IPS-20b (cell line): ENCODE data around the gene PRDM5.
A peak's percentile ranks its signal among the peaks of the same experiment; 100 is the strongest.
"Not testable (repeated sequence)": the region's sequence is repeated elsewhere in the genome, so short reads cannot be mapped to it uniquely, and the experiment has no call there.

Source experiments
- H3K27ac ChIP-seq: one replicate; pipeline ENCODE4 v1.5.1; 2013; ENCODE audit warnings: low read length
- H3K27me3 ChIP-seq: 2 replicates; pipeline ENCODE4 v1.6.1; 2013; ENCODE audit warnings: mild to moderate bottlenecking, low read length, inconsistent platforms; ENCODE audit not compliant: insufficient read depth
- H3K36me3 ChIP-seq: 2 replicates; pipeline ENCODE4 v1.6.1; 2013; ENCODE audit warnings: low read depth, mild to moderate bottlenecking, inconsistent platforms, low read length, moderate library complexity; ENCODE audit not compliant: insufficient read depth
- H3K4me1 ChIP-seq: 2 replicates; pipeline ENCODE4 v1.6.1; 2013; ENCODE audit warnings: mild to moderate bottlenecking, control low read depth, inconsistent platforms, low read length, moderate library complexity; ENCODE audit not compliant: insufficient read depth
- H3K4me3 ChIP-seq: 2 replicates; pipeline ENCODE4 v1.5.1; 2013; ENCODE audit warnings: mild to moderate bottlenecking, low read length, inconsistent platforms
- H3K9ac ChIP-seq: 2 replicates; pipeline ENCODE4 v1.6.1; 2013; ENCODE audit warnings: low read depth, mild to moderate bottlenecking, inconsistent platforms, low read length, moderate library complexity
- H3K9me3 ChIP-seq: 2 replicates; pipeline ENCODE4 v1.6.1; 2013; ENCODE audit warnings: mild to moderate bottlenecking, low read depth, low read length, inconsistent platforms; ENCODE audit not compliant: insufficient read depth

Gene PRDM5

GRCh38 chr4:120770897-120771296 lies 151.6 kb downstream of the PRDM5 start:
- Histone ChIP-seq H3K4me1 (no peaks in the 10 kb centered on the region), H3K27ac (no peak overlapping the region), H3K9me3 (peaks cover 3% of the 10 kb centered on the region; the same call in 1 of the 2 replicates), H3K9ac (no peak overlapping the region), H3K27me3 (no peaks in the 10 kb centered on the region), H3K4me3 (no peak overlapping the region), H3K36me3 (no peaks in the 10 kb centered on the region)

GRCh38 chr4:120769227-120769626 lies 153.3 kb downstream of the PRDM5 start:
- H3K9ac ChIP-seq, result no peak overlapping the region
- peaks cover 3% of the 10 kb centered on the region; the same call in 1 of the 2 replicates for H3K9me3 ChIP-seq
- H3K36me3 ChIP-seq, result no peaks in the 10 kb centered on the region
- H3K4me3 ChIP-seq, result no peak overlapping the region
- H3K4me1 ChIP-seq, result no peaks in the 10 kb centered on the region
- no peak overlapping the region for H3K27ac ChIP-seq
- H3K27me3 ChIP-seq, result no peaks in the 10 kb centered on the region

GRCh38 chr4:120765260-120765680 lies 157.3 kb downstream of the PRDM5 start:
- Histone ChIP-seq H3K4me1 (no peaks in the 10 kb centered on the region), H3K27ac (no peak overlapping the region), H3K27me3 (no peaks in the 10 kb centered on the region), H3K9ac (no peak overlapping the region), H3K36me3 (no peaks in the 10 kb centered on the region), H3K9me3 (no peaks in the 10 kb centered on the region), H3K4me3 (no peak overlapping the region)

- Histone ChIP-seq H3K4me1 (no peaks in the 10 kb centered on the region), H3K9me3 (no peaks in the 10 kb centered on the region), H3K36me3 (no peaks in the 10 kb centered on the region), H3K27ac (no peak overlapping the region), H3K9ac (no peak overlapping the region), H3K27me3 (no peaks in the 10 kb centered on the region), H3K4me3 (no peak overlapping the region)
These were observed 158.9 kb downstream of the PRDM5 start for GRCh38 chr4:120763650-120764049.

GRCh38 chr4:120761070-120761469 lies 161.5 kb downstream of the PRDM5 start:
- no peak overlapping the region for H3K27ac ChIP-seq

GRCh38 chr4:120760047-120760446 lies 162.5 kb downstream of the PRDM5 start:
- no peaks in the 10 kb centered on the region for H3K9me3 ChIP-seq
- no peaks in the 10 kb centered on the region for H3K27me3 ChIP-seq
- H3K36me3 ChIP-seq, result no peaks in the 10 kb centered on the region
- no peak overlapping the region for H3K27ac ChIP-seq
- H3K9ac ChIP-seq, result no peak overlapping the region
- H3K4me3 ChIP-seq, result no peak overlapping the region
- no peaks in the 10 kb centered on the region for H3K4me1 ChIP-seq

More at GRCh38 chr4:120761070-120761469, 161.5 kb downstream of the PRDM5 start:
- Histone ChIP-seq H3K9me3 (no peaks in the 10 kb centered on the region), H3K4me3 (no peak overlapping the region), H3K27me3 (no peaks in the 10 kb centered on the region), H3K4me1 (no peaks in the 10 kb centered on the region), H3K9ac (no peak overlapping the region), H3K36me3 (no peaks in the 10 kb centered on the region)

GRCh38 chr4:120755864-120756263 lies 166.7 kb downstream of the PRDM5 start:
- no peak overlapping the region for H3K4me3 ChIP-seq
- H3K27me3 ChIP-seq, result no peaks in the 10 kb centered on the region
- H3K27ac ChIP-seq, result no peak overlapping the region
- H3K9me3 ChIP-seq, result 0 out of 2 replicates have a peak, but pooled peaks cover 4% of the 10 kb centered on the region
- H3K36me3 ChIP-seq, result peaks cover 11% of the 10 kb centered on the region; the same call in 1 of the 2 replicates
- no peak overlapping the region for H3K9ac ChIP-seq
- peaks cover 4% of the 10 kb centered on the region; the same call in 1 of the 2 replicates for H3K4me1 ChIP-seq

GRCh38 chr4:120754590-120754989 lies 167.9 kb downstream of the PRDM5 start:
- H3K4me3 ChIP-seq, result no peak overlapping the region
- no peaks in the 10 kb centered on the region for H3K27me3 ChIP-seq
- peaks cover 11% of the 10 kb centered on the region; the same call in 1 of the 2 replicates for H3K36me3 ChIP-seq
- H3K9ac ChIP-seq, result no peak overlapping the region
- peaks cover 9% of the 10 kb centered on the region; the same call in 1 of the 2 replicates for H3K9me3 ChIP-seq
- peaks cover 4% of the 10 kb centered on the region; the same call in 1 of the 2 replicates for H3K4me1 ChIP-seq
- H3K27ac ChIP-seq, result no peak overlapping the region

GRCh38 chr4:120753854-120754253 lies 168.7 kb downstream of the PRDM5 start:
- Histone ChIP-seq H3K36me3 (peaks cover 11% of the 10 kb centered on the region; the same call in 1 of the 2 replicates), H3K27me3 (no peaks in the 10 kb centered on the region), H3K9ac (no peak overlapping the region), H3K27ac (no peak overlapping the region), H3K4me3 (no peak overlapping the region), H3K4me1 (peaks cover 4% of the 10 kb centered on the region; the same call in 1 of the 2 replicates), H3K9me3 (peaks cover 9% of the 10 kb centered on the region; the same call in 1 of the 2 replicates)

- Histone ChIP-seq H3K4me3 (no peak overlapping the region), H3K27ac (no peak overlapping the region), H3K27me3 (no peaks in the 10 kb centered on the region), H3K36me3 (peaks cover 11% of the 10 kb centered on the region; the same call in 1 of the 2 replicates), H3K9me3 (peaks cover 9% of the 10 kb centered on the region; the same call in 1 of the 2 replicates), H3K4me1 (peaks cover 4% of the 10 kb centered on the region; the same call in 1 of the 2 replicates), H3K9ac (no peak overlapping the region)
These were observed 172.4 kb downstream of the PRDM5 start for GRCh38 chr4:120750152-120750525.

- Histone ChIP-seq H3K4me3 (no peak overlapping the region), H3K27ac (no peak overlapping the region), H3K27me3 (no peaks in the 10 kb centered on the region), H3K9ac (no peak overlapping the region), H3K9me3 (peaks cover 9% of the 10 kb centered on the region; the same call in 1 of the 2 replicates), H3K4me1 (peaks cover 4% of the 10 kb centered on the region; the same call in 1 of the 2 replicates), H3K36me3 (peaks cover 11% of the 10 kb centered on the region; the same call in 1 of the 2 replicates)
These were observed 172.9 kb downstream of the PRDM5 start for GRCh38 chr4:120749445-120750151.

GRCh38 chr4:120741636-120742035 lies 180.9 kb downstream of the PRDM5 start:
- not testable (repeated sequence) for H3K36me3 ChIP-seq, H3K27me3 ChIP-seq, H3K27ac ChIP-seq, H3K4me3 ChIP-seq, H3K9me3 ChIP-seq, H3K4me1 ChIP-seq
- H3K9ac ChIP-seq, result peak overlapping the region; percentile 32; the same call in 1 of the 2 replicates
